SW 1271 (cell line): Measurements from ENCODE around the gene MXI1.
"Not testable (repeated sequence)": the region's sequence is repeated elsewhere in the genome, so short reads cannot be mapped to it uniquely, and the experiment has no call there.

Source experiments
- DNase-seq, 2 experiments: peaks; one replicate each; lab custom pipeline; 2025; lab: John Stamatoyannopoulos, UW

MXI1 gene

GRCh38 chr10:110181911-110182310 lies 25.5 kb upstream of the MXI1 start:
- no peak for DNase-seq

- no peak for DNase-seq
Observed at GRCh38 chr10:110184398-110184797, 23.0 kb upstream of the MXI1 start.

- not testable (repeated sequence) for DNase-seq
Observed at GRCh38 chr10:110185646-110186182, 21.7 kb upstream of the MXI1 start.

- no peak for DNase-seq
Observed at GRCh38 chr10:110190170-110190569, 17.2 kb upstream of the MXI1 start.

- DNase-seq, result no peak
Observed at GRCh38 chr10:110192552-110192951, 14.9 kb upstream of the MXI1 start.

- no peak for DNase-seq
Observed at GRCh38 chr10:110200503-110200902, 6.9 kb upstream of the MXI1 start.

GRCh38 chr10:110201046-110201445 lies 6.4 kb upstream of the MXI1 start:
- DNase-seq, result not testable (repeated sequence)

- DNase-seq, result no peak
Observed at GRCh38 chr10:110203500-110204455, 3.6 kb upstream of the MXI1 start.

- no peak for DNase-seq
Observed at GRCh38 chr10:110205051-110205675, 2.2 kb upstream of the MXI1 start.

GRCh38 chr10:110207805-110208613 lies 604 bp downstream of the MXI1 start:
- peak in 1 of 2 experiments; percentile 36 for DNase-seq

GRCh38 chr10:110208614-110209453 lies 1.4 kb downstream of the MXI1 start:
- DNase-seq, result peak in 1 of 2 experiments; percentile 34

- peak in 1 of 2 experiments; percentile 34 for DNase-seq
Observed at GRCh38 chr10:110209454-110209925, 2.1 kb downstream of the MXI1 start.

- DNase-seq, result no peak
Observed at GRCh38 chr10:110209926-110210673, 2.7 kb downstream of the MXI1 start.

GRCh38 chr10:110210674-110211464 lies 3.5 kb downstream of the MXI1 start:
- peak; percentile 84 to 92 for DNase-seq

- no peak for DNase-seq
Observed at GRCh38 chr10:110211465-110211843, 4.0 kb downstream of the MXI1 start.

- no peak for DNase-seq
Observed at GRCh38 chr10:110212119-110213006, 5.0 kb downstream of the MXI1 start.

- no peak for DNase-seq
Observed at GRCh38 chr10:110214371-110214826, 7.0 kb downstream of the MXI1 start.
